Activated T-helper 1 cell treated with Interleukin-2 at 50 U/mL for 16 hours (primary cell): ENCODE measurements around the gene FLNB.

ENCODE experiments used
- DNase-seq: peaks from one replicate; pipeline ENCODE4 v3.0.0-alpha.2; 2020; ENCODE audit warnings: low read depth

Gene FLNB

GRCh38 chr3:58106061-58106460 is 97.8 kb downstream of the FLNB start:
- DNase-seq = no peak

- DNase-seq = no peak
These were observed 98.4 kb downstream of the FLNB start for GRCh38 chr3:58106640-58107039.

- DNase-seq = no peak
These were observed 99.4 kb downstream of the FLNB start for GRCh38 chr3:58107597-58107996.

GRCh38 chr3:58109752-58110151 is 101.5 kb downstream of the FLNB start:
- DNase-seq = no peak

- DNase-seq = no peak
These were observed 103.4 kb downstream of the FLNB start for GRCh38 chr3:58111513-58112184.

- DNase-seq = no peak
These were observed 103.9 kb downstream of the FLNB start for GRCh38 chr3:58112185-58112535.

GRCh38 chr3:58115175-58115574 is 107.0 kb downstream of the FLNB start:
- no peak for DNase-seq

- DNase-seq = peak; percentile 13
These were observed 108.1 kb downstream of the FLNB start for GRCh38 chr3:58116161-58116955.

- DNase-seq = no peak
These were observed 108.8 kb downstream of the FLNB start for GRCh38 chr3:58116985-58117384.

- DNase-seq = no peak
These were observed 109.4 kb downstream of the FLNB start for GRCh38 chr3:58117561-58118181.

GRCh38 chr3:58119186-58119585 is 111.0 kb downstream of the FLNB start:
- no peak for DNase-seq

- DNase-seq = no peak
These were observed 112.0 kb downstream of the FLNB start for GRCh38 chr3:58120075-58120812.

GRCh38 chr3:58121183-58121582 is 113.0 kb downstream of the FLNB start:
- no peak for DNase-seq

- no peak for DNase-seq
These were observed 114.9 kb downstream of the FLNB start for GRCh38 chr3:58122936-58123700.

GRCh38 chr3:58124387-58124786 is 116.2 kb downstream of the FLNB start:
- DNase-seq = no peak

GRCh38 chr3:58129041-58129770 is 121.0 kb downstream of the FLNB start:
- no peak for DNase-seq

GRCh38 chr3:58130591-58130990 is 122.4 kb downstream of the FLNB start:
- no peak for DNase-seq

GRCh38 chr3:58131101-58131825 is 123.0 kb downstream of the FLNB start:
- no peak for DNase-seq

GRCh38 chr3:58132850-58133249 is 124.6 kb downstream of the FLNB start:
- no peak for DNase-seq

GRCh38 chr3:58134468-58134867 is 126.2 kb downstream of the FLNB start:
- no peak for DNase-seq
